Large intestine (tissue), 3 donors: ENCODE results near the gene ADGRL3. TPM values are rescaled to one million over a fixed set of nuclear protein-coding genes. Genes with fewer than 3 reads are reported as not detected.
"Not testable (repeated sequence)": the region's sequence is repeated elsewhere in the genome, so short reads cannot be mapped to it uniquely, and the experiment has no call there.

Experiments
- DNase-seq, 2 donors: peaks; one replicate each; pipeline versions ENCODE4 v3.0.0 to v3.0.0-alpha.2; 2013
- H3K27ac ChIP-seq: one replicate; pipeline ENCODE4 v1.5.1; 2013; ENCODE audit warnings: low read length
- H3K27me3 ChIP-seq: 2 replicates; pipeline ENCODE4 v1.6.1; 2013; ENCODE audit warnings: low read length; ENCODE audit not compliant: control insufficient read depth, insufficient read depth
- H3K36me3 ChIP-seq: 2 replicates; pipeline ENCODE4 v1.6.1; 2013; ENCODE audit warnings: low read length; ENCODE audit not compliant: control insufficient read depth, insufficient read depth
- H3K4me1 ChIP-seq: one replicate; pipeline ENCODE4 v1.6.1; 2013; ENCODE audit warnings: low read length; ENCODE audit not compliant: control insufficient read depth, insufficient read depth
- H3K4me3 ChIP-seq: one replicate; pipeline ENCODE4 v1.5.1; 2013; ENCODE audit warnings: low read length
- H3K9me3 ChIP-seq: one replicate; pipeline ENCODE4 v1.6.1; 2013; ENCODE audit warnings: mild to moderate bottlenecking, low read depth, low read length, moderate library complexity; ENCODE audit not compliant: control insufficient read depth
- WGBS: methylation state at CpG from one replicate; pipeline ENCODE4 v1.1.5; 2013; ENCODE audit warnings: low lambda C conversion rate; ENCODE audit not compliant: insufficient coverage; 5-methylcytosine and 5-hydroxymethylcytosine counted together
- polyA plus RNA-seq: library from polyadenylated mRNA; unstranded; fragments of 120-200 nt; gene quantifications from one replicate; pipeline ENCODE4 v1.2.1, GENCODE V29; 2013

Gene ADGRL3
- polyA plus RNA-seq, 1 donor, result 9.8 TPM

GRCh38 chr4:61603086-61603485 is 403.0 kb downstream of the ADGRL3 start:
- no peak overlapping the region for H3K4me3 ChIP-seq
- 80% methylated on average over 1 of the region's 3 CpGs for WGBS
- H3K36me3 ChIP-seq, result no peaks in the 10 kb centered on the region
- no peaks in the 10 kb centered on the region for H3K4me1 ChIP-seq
- no peak overlapping the region for H3K27ac ChIP-seq
- H3K27me3 ChIP-seq, result no peaks in the 10 kb centered on the region
- no peaks in the 10 kb centered on the region for H3K9me3 ChIP-seq
- no peak for DNase-seq

DNA sequence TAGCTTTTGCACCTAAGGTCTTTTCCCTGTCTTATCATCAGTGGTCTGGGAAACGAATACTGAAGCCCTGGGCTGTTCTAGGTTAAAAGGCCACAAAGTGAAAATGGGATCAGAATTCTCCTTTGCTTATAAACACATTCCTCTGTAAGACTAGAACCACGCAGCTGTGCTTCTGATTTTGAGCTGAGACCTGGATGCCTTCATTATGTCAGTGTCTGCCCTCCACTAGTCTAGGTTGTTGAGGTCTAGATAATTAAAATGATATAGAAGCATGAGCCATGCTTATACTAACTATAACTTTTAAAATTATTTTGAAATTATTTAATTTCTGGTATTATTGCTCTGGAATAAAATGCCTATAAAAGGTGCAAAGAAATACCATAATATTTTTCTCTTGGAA is 403.9 kb downstream of the ADGRL3 start:
- no peaks in the 10 kb centered on the region for H3K27me3 ChIP-seq
- H3K4me1 ChIP-seq, result no peaks in the 10 kb centered on the region
- no peak for DNase-seq
- WGBS, result 67% methylated on average over 2 of the region's 2 CpGs
- H3K9me3 ChIP-seq, result no peaks in the 10 kb centered on the region
- no peak overlapping the region for H3K27ac ChIP-seq
- H3K4me3 ChIP-seq, result no peak overlapping the region
- H3K36me3 ChIP-seq, result no peaks in the 10 kb centered on the region

GRCh38 chr4:61605984-61606383 is 405.9 kb downstream of the ADGRL3 start:
- Histone ChIP-seq H3K4me1 (no peaks in the 10 kb centered on the region), H3K4me3 (no peak overlapping the region), H3K27ac (no peak overlapping the region), H3K9me3 (no peaks in the 10 kb centered on the region), H3K36me3 (no peaks in the 10 kb centered on the region), H3K27me3 (no peaks in the 10 kb centered on the region)
- no peak for DNase-seq

DNA sequence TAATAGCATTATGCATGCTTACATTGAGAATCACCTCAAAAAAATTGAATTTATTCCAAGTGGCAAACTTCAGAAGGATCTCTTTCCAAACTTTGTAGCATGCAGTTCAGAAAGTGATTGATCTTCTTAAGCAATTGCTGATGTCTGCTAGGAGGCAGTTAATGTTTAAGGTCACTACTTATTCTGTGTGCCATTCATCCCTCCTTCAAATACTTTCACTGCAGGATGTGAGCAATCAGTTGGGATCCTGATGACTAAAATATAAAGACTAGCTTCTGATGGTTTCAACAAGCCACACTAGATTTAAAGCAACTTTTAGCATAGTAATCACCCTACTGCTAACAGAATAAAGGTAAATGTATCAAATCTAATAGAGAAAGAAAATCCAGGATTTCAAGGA is 414.1 kb downstream of the ADGRL3 start:
- no peak overlapping the region for H3K4me3 ChIP-seq
- H3K27me3 ChIP-seq, result no peaks in the 10 kb centered on the region
- no peaks in the 10 kb centered on the region for H3K36me3 ChIP-seq
- H3K27ac ChIP-seq, result no peak overlapping the region
- DNase-seq, result no peak
- no peaks in the 10 kb centered on the region for H3K9me3 ChIP-seq
- no peaks in the 10 kb centered on the region for H3K4me1 ChIP-seq

- H3K4me1 ChIP-seq, result no peaks in the 10 kb centered on the region
- WGBS, result 96% methylated on average over 3 of the region's 4 CpGs
- no peak for DNase-seq
- no peaks in the 10 kb centered on the region for H3K9me3 ChIP-seq
- no peaks in the 10 kb centered on the region for H3K36me3 ChIP-seq
- no peak overlapping the region for H3K27ac ChIP-seq
- no peak overlapping the region for H3K4me3 ChIP-seq
- H3K27me3 ChIP-seq, result no peaks in the 10 kb centered on the region
These were observed 419.4 kb downstream of the ADGRL3 start for GRCh38 chr4:61619528-61619927.

- Histone ChIP-seq H3K27me3 (no peaks in the 10 kb centered on the region), H3K27ac (no peak overlapping the region), H3K4me1 (no peaks in the 10 kb centered on the region), H3K9me3 (no peaks in the 10 kb centered on the region), H3K36me3 (no peaks in the 10 kb centered on the region), H3K4me3 (no peak overlapping the region)
- no CpG with 5 or more reads among the region's 1 CpG for WGBS
- DNase-seq, result no peak
These were observed 428.2 kb downstream of the ADGRL3 start for GRCh38 chr4:61628282-61628681.

GRCh38 chr4:61628727-61629126 is 428.6 kb downstream of the ADGRL3 start:
- H3K4me1 ChIP-seq, result no peaks in the 10 kb centered on the region
- WGBS, result 60% methylated on average over 1 of the region's 1 CpG
- no peak overlapping the region for H3K27ac ChIP-seq
- no peaks in the 10 kb centered on the region for H3K36me3 ChIP-seq
- H3K9me3 ChIP-seq, result no peaks in the 10 kb centered on the region
- H3K4me3 ChIP-seq, result no peak overlapping the region
- no peaks in the 10 kb centered on the region for H3K27me3 ChIP-seq
- DNase-seq, result peak in 1 of 2 donors; percentile 14

DNA sequence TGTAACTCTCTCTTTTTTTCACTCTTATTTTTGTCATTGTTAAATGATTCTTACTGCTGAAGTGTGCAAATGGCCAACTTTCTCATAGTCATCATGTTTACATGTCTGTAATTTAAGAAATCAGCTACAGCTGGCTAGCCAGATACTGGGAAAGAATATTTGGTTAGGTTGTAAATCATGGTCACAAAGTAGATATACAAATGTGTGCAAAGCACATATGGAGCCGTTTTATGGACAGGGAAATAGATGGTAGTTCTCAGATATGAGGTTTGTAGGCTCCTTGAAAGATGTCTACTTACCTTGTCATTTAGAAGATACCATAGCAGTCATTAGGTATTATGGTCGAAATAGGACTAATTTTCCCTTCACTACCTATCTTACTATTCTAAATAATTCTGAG is 430.4 kb downstream of the ADGRL3 start:
- no peak overlapping the region for H3K4me3 ChIP-seq
- DNase-seq, result peak in 1 of 2 donors; percentile 6
- no CpG with 5 or more reads among the region's 2 CpGs for WGBS
- H3K9me3 ChIP-seq, result no peaks in the 10 kb centered on the region
- H3K36me3 ChIP-seq, result no peaks in the 10 kb centered on the region
- no peak overlapping the region for H3K27ac ChIP-seq
- no peaks in the 10 kb centered on the region for H3K27me3 ChIP-seq
- H3K4me1 ChIP-seq, result no peaks in the 10 kb centered on the region

DNA sequence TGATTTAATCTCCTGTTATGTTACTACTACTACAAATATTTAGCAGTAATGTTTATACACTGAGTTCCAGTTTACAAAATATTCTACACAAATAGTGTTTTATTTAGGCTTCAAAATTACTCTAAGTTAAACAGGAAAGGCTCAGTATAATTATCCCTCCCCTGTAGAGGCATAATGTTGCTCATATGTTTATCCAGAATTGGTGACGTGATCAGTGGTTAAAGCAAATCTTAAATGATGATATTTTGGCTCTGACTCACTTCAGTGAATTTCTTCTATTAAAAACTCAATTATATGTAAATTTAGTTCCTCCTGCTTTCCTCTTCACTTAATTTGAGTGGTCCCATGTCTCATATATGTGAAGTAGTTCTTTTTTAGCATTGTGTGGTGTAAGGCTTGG is 438.5 kb downstream of the ADGRL3 start:
- no peaks in the 10 kb centered on the region for H3K27me3 ChIP-seq
- H3K36me3 ChIP-seq, result no peaks in the 10 kb centered on the region
- H3K4me3 ChIP-seq, result no peak overlapping the region
- H3K4me1 ChIP-seq, result no peaks in the 10 kb centered on the region
- no CpG with 5 or more reads among the region's 1 CpG for WGBS
- peak in 1 of 2 donors; percentile 26 for DNase-seq
- H3K27ac ChIP-seq, result no peak overlapping the region
- H3K9me3 ChIP-seq, result no peaks in the 10 kb centered on the region

GRCh38 chr4:61646746-61647350 is 446.7 kb downstream of the ADGRL3 start:
- not testable (repeated sequence) for DNase-seq, H3K9me3 ChIP-seq, H3K36me3 ChIP-seq, H3K4me1 ChIP-seq, H3K4me3 ChIP-seq, H3K27ac ChIP-seq, H3K27me3 ChIP-seq
- 100% methylated on average over 1 of the region's 26 CpGs for WGBS

GRCh38 chr4:61648264-61648663 is 448.1 kb downstream of the ADGRL3 start:
- Histone ChIP-seq H3K4me1 (no peaks in the 10 kb centered on the region), H3K36me3 (no peaks in the 10 kb centered on the region), H3K4me3 (no peak overlapping the region), H3K27ac (no peak overlapping the region), H3K27me3 (no peaks in the 10 kb centered on the region), H3K9me3 (peaks cover 2% of the 10 kb centered on the region)
- WGBS, result no CpG with 5 or more reads among the region's 1 CpG
- DNase-seq, result no peak
